H1 (cell line): ENCODE measurements around the gene SNX13. TPM values are rescaled to one million over a fixed set of nuclear protein-coding genes. Genes with fewer than 3 reads are reported as not detected.
"Not testable (repeated sequence)": the region's sequence is repeated elsewhere in the genome, so short reads cannot be mapped to it uniquely, and the experiment has no call there.

Source experiments
- CTCF ChIA-PET: fragments of 300-600 bp; sonication (Branson Sonifier 250); formaldehyde crosslinking; loops from one replicate; lab custom pipeline; 2021; ENCODE audit not compliant: partially characterized antibody; lab: Charles Lee
- POLR2A ChIA-PET: fragments of 300-600 bp; sonication (Branson Sonifier 250); formaldehyde crosslinking; loops from one replicate; lab custom pipeline; 2021; ENCODE audit warnings: inconsistent platforms; ENCODE audit not compliant: partially characterized antibody; lab: Charles Lee
- DNase-seq, 2 experiments: peaks; one replicate each; pipeline versions ENCODE4 v3.0.0 to v3.0.0-alpha.2; 2010 to 2022; ENCODE audit warnings: low spot score in 2 of 2, low read depth in 1 of 2, mixed read lengths in 1 of 2
- FAIRE-seq: peaks from 2 replicates; lab custom pipeline; 2011; peaks lifted over from hg19 to GRCh38; lab: Jason Lieb, UNC
- H2AFZ ChIP-seq: 2 replicates; pipeline ENCODE4 v1.8.1; 2012; ENCODE audit warnings: low read length, inconsistent platforms
- H2AK5ac ChIP-seq: 2 replicates; pipeline ENCODE4 v1.6.1; 2013; ENCODE audit warnings: low read depth, low read length
- H2BK120ac ChIP-seq: replicated peaks from 2 replicates; pipeline ENCODE3; 2013; ENCODE audit warnings: low read depth, low read length, inconsistent platforms
- H2BK12ac ChIP-seq: 2 replicates; pipeline ENCODE4 v1.6.1; 2013; ENCODE audit warnings: low read depth, low read length
- H2BK15ac ChIP-seq: 2 replicates; pipeline ENCODE4 v1.6.1; 2013; ENCODE audit warnings: low read length
- H2BK20ac ChIP-seq: 2 replicates; pipeline ENCODE4 v1.6.1; 2013; ENCODE audit warnings: low read length
- H2BK5ac ChIP-seq: 2 replicates; pipeline ENCODE4 v1.6.1; 2013; ENCODE audit warnings: low read depth, low read length
- H3K14ac ChIP-seq: 2 replicates; pipeline ENCODE4 v1.6.1; 2013; ENCODE audit warnings: inconsistent platforms; ENCODE audit not compliant: insufficient read length
- H3K18ac ChIP-seq: 2 replicates; pipeline ENCODE4 v1.6.1; 2013; ENCODE audit warnings: low read length; ENCODE audit errors: extremely low read depth
- H3K23ac ChIP-seq: 2 replicates; pipeline ENCODE4 v1.6.1; 2013; ENCODE audit warnings: inconsistent platforms; ENCODE audit not compliant: insufficient read length
- H3K23me2 ChIP-seq: 2 replicates; pipeline ENCODE4 v1.6.1; 2013; ENCODE audit warnings: low read depth, low read length
- H3K27ac ChIP-seq: 2 replicates; pipeline ENCODE4 v1.6.1; 2011; ENCODE audit warnings: low read depth, low read length, inconsistent platforms
- H3K27me3 ChIP-seq, 4 experiments: replicated peaks in 1 of 4; 1 replicate in 1 of 4; 2 replicates in 3 of 4; pipeline versions ENCODE4 v1.6.1 to v1.8.1; 2011 to 2013; ENCODE audit warnings: low read length in 3 of 4, mild to moderate bottlenecking in 3 of 4, inconsistent platforms in 2 of 4, mixed read lengths in 2 of 4, moderate library complexity in 1 of 4; ENCODE audit not compliant: control insufficient read depth in 3 of 4, insufficient read depth in 3 of 4; ENCODE audit errors: extremely low read depth in 1 of 4
- H3K36me3 ChIP-seq, 4 experiments: 2 replicates each; pipeline versions ENCODE4 v1.6.1 to v1.8.1; 2011 to 2013; ENCODE audit warnings: mild to moderate bottlenecking in 4 of 4, low read length in 3 of 4, moderate library complexity in 2 of 4, control low read depth in 1 of 4, inconsistent platforms in 1 of 4; ENCODE audit not compliant: insufficient read depth in 4 of 4, control insufficient read depth in 2 of 4
- H3K4ac ChIP-seq: replicated peaks from 2 replicates; pipeline ENCODE3; 2013; ENCODE audit warnings: low read length, low read depth, mixed read lengths, inconsistent platforms; ENCODE audit not compliant: insufficient read length
- H3K4me1 ChIP-seq, 4 experiments: replicated peaks in 1 of 4; 1 replicate in 1 of 4; 2 replicates in 3 of 4; pipeline versions ENCODE4 v1.6.1 to v1.8.1; 2011 to 2013; ENCODE audit warnings: low read length in 3 of 4, inconsistent platforms in 2 of 4, mixed read lengths in 1 of 4; ENCODE audit not compliant: insufficient read depth in 4 of 4, control insufficient read depth in 3 of 4
- H3K4me2 ChIP-seq, 2 experiments: 2 replicates each; pipeline versions ENCODE4 v1.6.1 to v1.8.1; 2011 to 2013; ENCODE audit warnings: low read depth in 2 of 2, low read length in 2 of 2, control low read depth in 1 of 2, inconsistent platforms in 1 of 2, mild to moderate bottlenecking in 1 of 2; ENCODE audit not compliant: insufficient read depth in 1 of 2
- H3K4me3 ChIP-seq, 4 experiments: fragments of 200-600, 300-600 bp in 1 of 4; sonication (generic), shearing (Covaris generic), sonication (Bioruptor Twin) in 1 of 4; 2 replicates each; pipeline versions ENCODE4 v1.5.1 to v1.8.1; 2011 to 2016; ENCODE audit warnings: low read length in 4 of 4, low read depth in 3 of 4, control low read depth in 2 of 4, inconsistent platforms in 2 of 4, mild to moderate bottlenecking in 2 of 4, mixed read lengths in 1 of 4, moderate library complexity in 1 of 4; ENCODE audit not compliant: insufficient read depth in 2 of 4; ENCODE audit errors: extremely low read depth in 1 of 4
- H3K56ac ChIP-seq: replicated peaks from 2 replicates; pipeline ENCODE3; 2013; ENCODE audit warnings: low read depth, mild to moderate bottlenecking, mixed read lengths, low read length, inconsistent platforms; ENCODE audit not compliant: insufficient read length
- H3K79me1 ChIP-seq: 2 replicates; pipeline ENCODE4 v1.6.1; 2013; ENCODE audit warnings: low read depth, low read length, control low read depth
- H3K79me2 ChIP-seq, 2 experiments: 2 replicates each; pipeline versions ENCODE4 v1.6.1 to v1.8.1; 2012 to 2013; ENCODE audit warnings: low read length in 2 of 2, mild to moderate bottlenecking in 2 of 2, inconsistent platforms in 1 of 2; ENCODE audit not compliant: insufficient read depth in 2 of 2, control insufficient read depth in 1 of 2
- H3K9ac ChIP-seq, 4 experiments: replicated peaks in 1 of 4; 1 replicate in 1 of 4; 2 replicates in 3 of 4; pipeline versions ENCODE4 v1.6.1 to v1.8.1; 2011 to 2013; ENCODE audit warnings: low read depth in 3 of 4, low read length in 3 of 4, control low read depth in 2 of 4, mild to moderate bottlenecking in 2 of 4, moderate library complexity in 2 of 4, inconsistent platforms in 1 of 4; ENCODE audit errors: extremely low read depth in 1 of 4
- H3K9me3 ChIP-seq, 2 experiments: 2 replicates each; pipeline versions ENCODE4 v1.6.1 to v1.8.1; 2012 to 2013; ENCODE audit warnings: mild to moderate bottlenecking in 2 of 2, moderate library complexity in 2 of 2, control low read depth in 1 of 2, inconsistent platforms in 1 of 2, low read depth in 1 of 2, low read length in 1 of 2, mixed read lengths in 1 of 2; ENCODE audit not compliant: insufficient read depth in 2 of 2
- H4K20me1 ChIP-seq, 2 experiments: replicated peaks in 1 of 2; 2 replicates each; pipeline versions ENCODE3 to v1.8.1; 2011 to 2013; ENCODE audit warnings: inconsistent platforms in 2 of 2, low read length in 2 of 2, mild to moderate bottlenecking in 1 of 2; ENCODE audit not compliant: insufficient read depth in 2 of 2, control insufficient read depth in 1 of 2
- H4K5ac ChIP-seq: 2 replicates; pipeline ENCODE4 v1.6.1; 2013; ENCODE audit warnings: low read length, low read depth, mixed read lengths, inconsistent platforms; ENCODE audit not compliant: insufficient read length
- H4K8ac ChIP-seq: 2 replicates; pipeline ENCODE4 v1.8.0; 2013; ENCODE audit warnings: mild to moderate bottlenecking, moderate library complexity, low read length, inconsistent platforms; ENCODE audit not compliant: insufficient read depth; ENCODE audit errors: extremely low read depth
- H4K91ac ChIP-seq: replicated peaks from 2 replicates; pipeline ENCODE3; 2013; ENCODE audit warnings: low read length, mixed read lengths, inconsistent platforms; ENCODE audit not compliant: insufficient read length
- CEBPB ChIP-seq: IDR thresholded peaks from 2 replicates; pipeline ENCODE4 v1.6.1; 2012; ENCODE audit warnings: low read depth, low read length
- RNF2 ChIP-seq: fragments of 200-900, 300-1000 bp; sonication (generic); IDR thresholded peaks from 2 replicates; pipeline ENCODE4 v1.7.1; 2016; ENCODE audit warnings: borderline replicate concordance, low read depth, mild to moderate bottlenecking, antibody characterized with exemption, low read length; ENCODE audit not compliant: poor library complexity, severe bottlenecking; ENCODE audit errors: missing control alignments
- YY1 ChIP-seq: IDR thresholded peaks from 2 replicates; pipeline ENCODE4 v1.6.1; 2011; ENCODE audit warnings: low read depth, mild to moderate bottlenecking, low read length
- WGBS, 2 experiments: shearing (Covaris generic) in 1 of 2; methylation state at CpG; one replicate each; pipeline versions ENCODE4 v1.1.6 to v1.1.7; 2013 to 2015; ENCODE audit warnings: low lambda C conversion rate in 2 of 2, mixed read lengths in 2 of 2, inconsistent platforms in 1 of 2, low coverage in 1 of 2, missing lambda C conversion rate in 1 of 2; ENCODE audit not compliant: insufficient replicate concordance in 2 of 2, insufficient coverage in 1 of 2, insufficient read length in 1 of 2; ENCODE audit errors: extremely low coverage in 1 of 2, missing lambda C conversion rate in 1 of 2; 5-methylcytosine and 5-hydroxymethylcytosine counted together
- polyA plus RNA-seq, 7 experiments: library from polyadenylated mRNA; depleted of rRNA in 3 of 7; stranded (reverse) in 5 of 7; unstranded in 2 of 7; fragments of >200 nt in 5 of 7; fragments of 200-250 nt in 2 of 7; gene quantifications; 1 replicate in 5 of 7; 2 replicates in 1 of 7; 4 replicates in 1 of 7; pipeline versions ENCODE4 v1.2.1 to v1.2.3, GENCODE V29; 2011 to 2013; ENCODE audit warnings: missing spikeins in 2 of 7, mixed read lengths in 2 of 7
- total RNA-seq: library from RNA; stranded (reverse); fragmentation: NEBNext Ultra II Directional; extraction: Animal tissue kit (Norgen Biotek cat#: 25700); gene quantifications from 2 replicates; pipeline ENCODE4 v1.2.1, GENCODE V29; 2021

The SNX13 gene
- total and polyA plus RNA-seq, 2 of the 8 experiments (the other 6 are each of a cell fraction or from before 2014, with no cell fraction given), result 5.5 to 27.4 TPM

GRCh38 chr7:17910377-17910776, 29.9 kb downstream of the SNX13 start (continued):
- no peak for TF ChIP-seq RNF2
- no peak for TF ChIP-seq CEBPB
- TF ChIP-seq YY1, result no peak
- TF ChIP-seq, all 59 proteins: peak for 0

DNA sequence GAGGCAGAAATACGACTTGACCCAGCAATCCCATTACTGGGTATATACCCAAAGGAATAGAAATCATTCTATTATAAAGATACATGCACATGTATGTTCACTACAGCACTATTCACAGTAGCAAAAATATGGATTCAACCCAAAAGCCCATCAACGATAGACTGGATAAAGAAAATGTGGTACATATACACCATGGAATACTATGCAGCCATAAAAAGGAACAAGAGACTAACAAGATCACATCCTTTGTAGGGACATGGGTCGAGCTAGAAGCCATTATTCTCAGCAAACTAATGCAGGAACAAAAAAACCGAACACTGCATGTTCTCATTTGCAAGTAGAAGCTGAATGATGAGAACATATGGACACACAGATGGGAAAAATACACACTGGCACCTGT, 31.0 kb downstream of the SNX13 start:
- H3K4ac ChIP-seq, H2BK20ac ChIP-seq, H2AK5ac ChIP-seq, H3K27me3 ChIP-seq, H3K9me3 ChIP-seq, FAIRE-seq, H3K27ac ChIP-seq, H2AFZ ChIP-seq, H3K14ac ChIP-seq, H4K8ac ChIP-seq, H3K79me1 ChIP-seq, H3K4me3 ChIP-seq, H4K91ac ChIP-seq, H4K20me1 ChIP-seq, H2BK12ac ChIP-seq, H2BK15ac ChIP-seq, H3K23ac ChIP-seq, POLR2A ChIA-PET, DNase-seq, H3K4me1 ChIP-seq, H3K4me2 ChIP-seq, H3K23me2 ChIP-seq, H2BK120ac ChIP-seq, CTCF ChIA-PET, H3K56ac ChIP-seq, H3K36me3 ChIP-seq, H3K18ac ChIP-seq, H2BK5ac ChIP-seq, H3K9ac ChIP-seq, H4K5ac ChIP-seq: not testable (repeated sequence)
- 88% methylated on average over 4 of the region's 4 CpGs; no CpG with 5 or more reads in 1 of the 2 experiments for WGBS, 2 experiments
- H3K79me2 ChIP-seq, result peaks cover 0 to 94% of the 10 kb centered on the region in 2 experiments; a peak in 2 of 4 replicates
